GM23248 (cell line): ENCODE data around the gene TUBG2.

Experiments
- EZH2 ChIP-seq: fragments of 200-600 bp; sonication (generic); IDR thresholded peaks from 2 replicates; pipeline ENCODE4 v1.6.1; 2018; ENCODE audit warnings: antibody characterized with exemption, mild to moderate bottlenecking; ENCODE audit not compliant: insufficient read depth, poor library complexity, severe bottlenecking
- EZH2phosphoT487 ChIP-seq: fragments of 200-600 bp; sonication (generic); IDR thresholded peaks from 2 replicates; pipeline ENCODE4 v1.6.1; 2018; ENCODE audit warnings: antibody characterized with exemption, moderate library complexity, mild to moderate bottlenecking, low read depth; ENCODE audit not compliant: insufficient read depth

GRCh38 chr17:42680331-42680808 lies 21.3 kb downstream of the TUBG2 start:
- TF ChIP-seq EZH2 (no peak), EZH2phosphoT487 (no peak)
